A549 (cell line): ENCODE results near the gene GPS1. TPM values are rescaled to one million over a fixed set of nuclear protein-coding genes. Genes with fewer than 3 reads are reported as not detected.

Source experiments
- ATAC-seq, 2 experiments: fragments of 200-7000 bp in 1 of 2; fragments of >200 bp in 1 of 2; cut with Nextera tagmentation in 1 of 2; cut with Tn5 transposase in 1 of 2; 3 replicates each; pipeline versions ENCODE4 v1.8.0 to v1.9.1; 2018 to 2020; ENCODE audit warnings: mild to moderate bottlenecking in 1 of 2, moderate library complexity in 1 of 2
- CTCF ChIA-PET: fragments of 300-600 bp; sonication (Branson Sonifier 250); formaldehyde crosslinking; extraction: SDS; loops from one replicate; lab custom pipeline; 2021; ENCODE audit warnings: antibody characterized with exemption, inconsistent platforms; lab: Yijun Ruan, JAX
- POLR2A ChIA-PET: fragments of 350-600 bp; formaldehyde crosslinking; extraction: SDS; loops from one replicate; lab custom pipeline; 2021; ENCODE audit warnings: antibody characterized with exemption, inconsistent platforms; lab: Yijun Ruan, JAX
- DNase-seq, 2 experiments: peaks; one replicate each; pipeline versions ENCODE4 v3.0.0 to v3.0.0-alpha.2; 2011 to 2016; ENCODE audit warnings: low read depth in 1 of 2, low spot score in 1 of 2
- FAIRE-seq: peaks from 2 replicates; lab custom pipeline; 2011; peaks lifted over from hg19 to GRCh38; lab: Jason Lieb, UNC
- H3K27ac ChIP-seq, 2 experiments: fragments of >200 bp; sonication (Bioruptor Twin); formaldehyde crosslinking; 3 replicates each; pipeline ENCODE4 v1.5.1; 2016 to 2017
- H3K4me1 ChIP-seq: fragments of >200 bp; sonication (Bioruptor Twin); formaldehyde crosslinking; 3 replicates; pipeline ENCODE4 v1.6.1; 2016
- H3K4me2 ChIP-seq: fragments of >200 bp; sonication (Bioruptor Twin); formaldehyde crosslinking; 3 replicates; pipeline ENCODE4 v1.6.1; 2016
- H3K4me3 ChIP-seq: fragments of >200 bp; sonication (Bioruptor Twin); formaldehyde crosslinking; 3 replicates; pipeline ENCODE4 v1.5.1; 2016
- H3K9me3 ChIP-seq: fragments of >200 bp; sonication (Bioruptor Twin); formaldehyde crosslinking; 3 replicates; pipeline ENCODE4 v1.6.1; 2016
- CHD2 ChIP-seq: fragments of 150-350 bp; IDR thresholded peaks from 2 replicates; pipeline ENCODE4 v1.6.1; 2014; ENCODE audit warnings: low read length; ENCODE audit not compliant: partially characterized antibody
- EHMT2 ChIP-seq: fragments of 200-600 bp; sonication (generic); IDR thresholded peaks from 2 replicates; pipeline ENCODE4 v1.6.1; 2016; ENCODE audit warnings: antibody characterized with exemption, low read depth, mild to moderate bottlenecking, moderate library complexity
- EP300 ChIP-seq, 2 experiments: fragments of >200 bp; sonication (Bioruptor Twin); formaldehyde crosslinking; IDR thresholded peaks; 2 replicates in 1 of 2; 3 replicates in 1 of 2; pipeline ENCODE4 v1.6.1; 2016 to 2017
- FOXS1 ChIP-seq: fragments of 250-450 bp; sonication (Bioruptor Pico); IDR thresholded peaks from 2 replicates; pipeline ENCODE4 v1.5.0; 2020; ENCODE audit warnings: mild to moderate bottlenecking, moderate library complexity
- HDAC2 ChIP-seq: fragments of 200-600 bp; sonication (generic); IDR thresholded peaks from 2 replicates; pipeline ENCODE4 v1.6.1; 2016
- HOXB5 ChIP-seq: fragments of 250-450 bp; sonication (Bioruptor Pico); IDR thresholded peaks from 2 replicates; pipeline ENCODE4 v1.5.0; 2020; ENCODE audit warnings: mild to moderate bottlenecking, moderate library complexity
- JUN ChIP-seq, 2 experiments: fragments of >200 bp; sonication (Bioruptor Twin); formaldehyde crosslinking; IDR thresholded peaks; 2 replicates in 1 of 2; 3 replicates in 1 of 2; pipeline ENCODE4 v1.6.1; 2016 to 2017
- KDM1A ChIP-seq: fragments of 200-600 bp; sonication (generic); IDR thresholded peaks from 2 replicates; pipeline ENCODE4 v1.6.1; 2016; ENCODE audit warnings: low read depth, mild to moderate bottlenecking
- MAFK ChIP-seq: fragments of 450-650 bp; IDR thresholded peaks from 2 replicates; pipeline ENCODE4 v1.6.1; 2014; ENCODE audit not compliant: partially characterized antibody
- MAZ ChIP-seq: fragments of 150-350 bp; IDR thresholded peaks from 2 replicates; pipeline ENCODE4 v1.6.1; 2014; ENCODE audit warnings: antibody characterized with exemption, low read depth, low read length, borderline replicate concordance
- NFE2L2 ChIP-seq: fragments of 150-350 bp; conservative IDR thresholded peaks from 2 replicates; pipeline ENCODE4 v1.6.1; 2014; ENCODE audit warnings: low read length
- NPAS2 ChIP-seq: fragments of 250-450 bp; sonication (Bioruptor Pico); IDR thresholded peaks from 2 replicates; pipeline ENCODE4 v1.8.0; 2022; ENCODE audit warnings: mild to moderate bottlenecking, moderate library complexity, borderline replicate concordance
- NR3C1 ChIP-seq: fragments of >200 bp; sonication (Bioruptor Twin); formaldehyde crosslinking; IDR thresholded peaks from 3 replicates; pipeline ENCODE4 v1.6.1; 2017
- POLR2A ChIP-seq: IDR thresholded peaks from 2 replicates; pipeline ENCODE4 v1.6.1; 2012; ENCODE audit warnings: mild to moderate bottlenecking, low read length
- RAD21 ChIP-seq, 2 experiments: fragments of >200 bp in 1 of 2; sonication (Bioruptor Twin) in 1 of 2; formaldehyde crosslinking in 1 of 2; IDR thresholded peaks in 1 of 2; conservative IDR thresholded peaks in 1 of 2; 2 replicates in 1 of 2; 3 replicates in 1 of 2; pipeline ENCODE4 v1.6.1; 2012 to 2018; ENCODE audit warnings: inconsistent platforms in 1 of 2
- RFX5 ChIP-seq: fragments of 450-650 bp; IDR thresholded peaks from 2 replicates; pipeline ENCODE4 v1.7.1; 2014; ENCODE audit warnings: antibody characterized with exemption, mild to moderate bottlenecking, moderate library complexity
- TFCP2L1 ChIP-seq: fragments of 250-450 bp; sonication (Bioruptor Pico); IDR thresholded peaks from 2 replicates; pipeline ENCODE4 v1.5.0; 2021; ENCODE audit warnings: mild to moderate bottlenecking
- ZNF302 ChIP-seq: fragments of 250-450 bp; sonication (Bioruptor Pico); IDR thresholded peaks from 2 replicates; pipeline ENCODE4 v1.9.0; 2021; ENCODE audit warnings: inconsistent platforms, mild to moderate bottlenecking, moderate library complexity
- ZSCAN20 ChIP-seq: fragments of 250-450 bp; sonication (Bioruptor Pico); IDR thresholded peaks from 2 replicates; pipeline ENCODE4 v1.8.0; 2022; ENCODE audit warnings: mild to moderate bottlenecking, moderate library complexity
- WGBS: methylation state at CpG from one replicate; pipeline ENCODE4 v1.1.6; 2017; ENCODE audit errors: missing lambda C conversion rate; 5-methylcytosine and 5-hydroxymethylcytosine counted together
- polyA plus RNA-seq, 4 experiments: library from polyadenylated mRNA; depleted of rRNA in 3 of 4; stranded (reverse); fragments of >200 nt; fragmentation: RNase III in 1 of 4; extraction: RNeasy Plus Mini Kit Qiagen cat#74134 plus additional on column Dnase treatment in 1 of 4; gene quantifications; 2 replicates in 3 of 4; 3 replicates in 1 of 4; pipeline ENCODE4 v1.2.3, GENCODE V29; 2011 to 2017
- TF ChIP-seq, protein P1 (sequence below): fragments of >200 bp; sonication (Bioruptor Twin); formaldehyde crosslinking; IDR thresholded peaks from 2 replicates; pipeline ENCODE4 v1.6.1; 2016
- TF ChIP-seq, protein P2 (sequence below): fragments of 250-450 bp; sonication (Bioruptor Pico); IDR thresholded peaks from 2 replicates; pipeline ENCODE4 v1.5.0; 2020; ENCODE audit warnings: low read depth, mild to moderate bottlenecking, moderate library complexity
- TF ChIP-seq, protein P3 (sequence below): IDR thresholded peaks from 2 replicates; pipeline ENCODE4 v1.6.1; 2012
- TF ChIP-seq, protein P4 (sequence below): fragments of >200 bp; sonication (Bioruptor Twin); formaldehyde crosslinking; IDR thresholded peaks from 3 replicates; pipeline ENCODE4 v1.5.1; 2016
- TF ChIP-seq, protein P5 (sequence below): IDR thresholded peaks from 2 replicates; pipeline ENCODE4 v1.6.1; 2012
- TF ChIP-seq, protein P6 (sequence below): fragments of 150-350 bp; IDR thresholded peaks from 2 replicates; pipeline ENCODE4 v1.6.1; 2014; ENCODE audit warnings: low read depth, mild to moderate bottlenecking, low read length
- TF ChIP-seq, protein P7 (sequence below): IDR thresholded peaks from 2 replicates; pipeline ENCODE4 v1.6.1; 2012; ENCODE audit warnings: low read depth, borderline replicate concordance

Gene GPS1
- polyA plus RNA-seq, 2 of the 4 experiments (the other 2 are of a cell fraction): 89.4 to 126 TPM

DNA sequence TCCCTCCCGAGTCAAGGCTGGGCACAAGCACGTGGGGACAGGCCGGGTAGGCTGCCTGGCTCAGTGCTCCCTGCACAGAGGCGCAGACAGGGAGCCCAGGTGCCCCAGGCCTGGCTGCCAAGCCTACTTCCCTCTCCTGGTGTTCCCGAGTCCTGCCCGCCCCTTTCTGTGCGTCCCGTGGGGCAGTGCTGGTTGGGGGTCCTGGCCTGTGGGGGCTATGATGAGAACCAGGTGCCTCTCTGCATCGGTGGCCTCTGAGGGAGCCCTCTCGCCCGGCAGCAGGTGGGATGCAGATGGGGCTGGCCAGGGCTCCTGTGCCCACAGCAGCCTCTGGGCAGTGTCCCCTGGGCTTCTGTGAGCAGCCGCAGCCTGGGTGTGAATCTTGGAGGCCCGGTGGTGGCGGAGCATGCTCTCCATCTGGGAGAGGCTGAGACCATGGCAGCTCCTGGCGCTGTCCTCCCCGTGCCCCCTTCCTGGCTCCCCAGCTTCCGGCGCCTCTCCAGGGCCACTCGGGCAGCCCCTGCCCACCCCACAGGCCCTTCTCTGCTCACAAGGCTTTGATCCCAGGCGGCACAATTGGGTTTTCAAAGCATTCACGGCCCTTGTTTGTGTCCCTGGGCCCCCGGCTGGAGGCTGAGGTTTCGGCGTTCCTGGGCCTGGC, 36.3 kb upstream of the GPS1 start:
- ChIA-PET POLR2A (no interaction called here), CTCF (interaction anchor here (1.0 to 33.2 kb wide), 13 partner anchors 8 to 139 kb away, joined by 3 to 794 read pairs (median 5); partner anchors contain the start of genes MAFG, NOTUM, PYCR1 and RAC3)
- 87% methylated on average over 23 of the region's 24 CpGs for WGBS
- Histone ChIP-seq H3K4me1 (peaks cover 17% of the 10 kb centered on the region; the same call in 2 of the 3 replicates), H3K4me2 (no peak overlapping the region), H3K9me3 (no peaks in the 10 kb centered on the region), H3K27ac (no peak overlapping the region), H3K4me3 (no peak overlapping the region)
- DNase-seq: no peak
- no peak for ATAC-seq
- TF ChIP-seq HOXB5 (CRISPR knock-in tag) (no peak), CHD2 (no peak), EHMT2 (no peak), NFE2L2 (no peak), MAFK (no peak), KDM1A (no peak), NPAS2 (CRISPR knock-in tag) (no peak), HDAC2 (no peak), TFCP2L1 (CRISPR knock-in tag) (no peak)
- TF ChIP-seq, protein P1, sequence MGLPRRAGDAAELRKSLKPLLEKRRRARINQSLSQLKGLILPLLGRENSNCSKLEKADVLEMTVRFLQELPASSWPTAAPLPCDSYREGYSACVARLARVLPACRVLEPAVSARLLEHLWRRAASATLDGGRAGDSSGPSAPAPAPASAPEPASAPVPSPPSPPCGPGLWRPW: no peak
- TF ChIP-seq, protein P2, sequence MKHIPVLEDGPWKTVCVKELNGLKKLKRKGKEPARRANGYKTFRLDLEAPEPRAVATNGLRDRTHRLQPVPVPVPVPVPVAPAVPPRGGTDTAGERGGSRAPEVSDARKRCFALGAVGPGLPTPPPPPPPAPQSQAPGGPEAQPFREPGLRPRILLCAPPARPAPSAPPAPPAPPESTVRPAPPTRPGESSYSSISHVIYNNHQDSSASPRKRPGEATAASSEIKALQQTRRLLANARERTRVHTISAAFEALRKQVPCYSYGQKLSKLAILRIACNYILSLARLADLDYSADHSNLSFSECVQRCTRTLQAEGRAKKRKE (CRISPR knock-in tag): no peak
- TF ChIP-seq, protein P3, sequence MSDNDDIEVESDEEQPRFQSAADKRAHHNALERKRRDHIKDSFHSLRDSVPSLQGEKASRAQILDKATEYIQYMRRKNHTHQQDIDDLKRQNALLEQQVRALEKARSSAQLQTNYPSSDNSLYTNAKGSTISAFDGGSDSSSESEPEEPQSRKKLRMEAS: no peak
- TF ChIP-seq, protein P4, sequence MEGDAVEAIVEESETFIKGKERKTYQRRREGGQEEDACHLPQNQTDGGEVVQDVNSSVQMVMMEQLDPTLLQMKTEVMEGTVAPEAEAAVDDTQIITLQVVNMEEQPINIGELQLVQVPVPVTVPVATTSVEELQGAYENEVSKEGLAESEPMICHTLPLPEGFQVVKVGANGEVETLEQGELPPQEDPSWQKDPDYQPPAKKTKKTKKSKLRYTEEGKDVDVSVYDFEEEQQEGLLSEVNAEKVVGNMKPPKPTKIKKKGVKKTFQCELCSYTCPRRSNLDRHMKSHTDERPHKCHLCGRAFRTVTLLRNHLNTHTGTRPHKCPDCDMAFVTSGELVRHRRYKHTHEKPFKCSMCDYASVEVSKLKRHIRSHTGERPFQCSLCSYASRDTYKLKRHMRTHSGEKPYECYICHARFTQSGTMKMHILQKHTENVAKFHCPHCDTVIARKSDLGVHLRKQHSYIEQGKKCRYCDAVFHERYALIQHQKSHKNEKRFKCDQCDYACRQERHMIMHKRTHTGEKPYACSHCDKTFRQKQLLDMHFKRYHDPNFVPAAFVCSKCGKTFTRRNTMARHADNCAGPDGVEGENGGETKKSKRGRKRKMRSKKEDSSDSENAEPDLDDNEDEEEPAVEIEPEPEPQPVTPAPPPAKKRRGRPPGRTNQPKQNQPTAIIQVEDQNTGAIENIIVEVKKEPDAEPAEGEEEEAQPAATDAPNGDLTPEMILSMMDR: no peak
- no peak for FAIRE-seq

DNA sequence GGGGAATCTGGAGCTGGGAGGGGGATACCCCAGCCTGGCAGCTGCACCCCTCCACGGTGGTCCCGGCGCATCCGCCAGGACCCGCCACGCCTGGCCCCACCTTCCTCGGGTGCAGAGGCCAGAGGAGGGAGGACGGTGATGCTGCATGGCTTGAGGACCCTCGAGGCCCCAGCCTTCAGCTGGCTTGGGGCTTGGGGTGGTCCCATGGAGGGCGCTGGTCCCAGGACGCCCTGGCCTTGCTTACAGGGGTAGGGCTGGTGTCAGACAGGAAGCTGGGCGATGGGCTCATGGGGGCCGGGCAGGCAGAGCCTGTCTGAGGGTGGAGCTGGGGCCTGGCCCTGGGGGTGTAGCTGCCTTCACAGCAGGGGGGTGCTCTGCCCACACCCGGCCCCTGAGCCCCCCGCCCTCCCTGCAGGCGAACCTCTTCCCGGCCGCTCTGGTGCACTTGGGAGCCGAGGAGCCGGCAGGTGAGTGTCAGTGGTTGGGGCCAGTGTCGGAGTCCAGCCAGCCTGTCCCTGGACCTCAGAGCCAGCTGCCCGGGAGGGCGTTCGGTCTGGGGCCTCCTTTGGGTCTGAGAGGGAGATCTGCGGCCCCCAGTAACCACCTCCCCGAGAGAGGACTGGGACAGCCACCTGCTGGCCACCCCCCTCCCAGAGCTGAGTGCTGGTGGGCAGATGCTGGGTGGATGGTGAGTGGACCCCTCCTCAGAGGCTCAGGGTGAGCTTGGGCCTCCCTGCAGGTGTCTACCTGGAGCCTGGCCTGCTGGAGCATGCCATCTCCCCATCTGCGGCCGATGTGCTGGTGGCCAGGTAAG, 35.4 kb upstream of the GPS1 start:
- Histone ChIP-seq H3K9me3 (no peaks in the 10 kb centered on the region), H3K4me1 (peaks cover 25% of the 10 kb centered on the region), H3K4me2 (no peak overlapping the region), H3K27ac (no peak overlapping the region), H3K4me3 (no peak overlapping the region)
- ATAC-seq: no peak
- no peak for DNase-seq
- POLR2A ChIA-PET: interaction anchor here (0.5 kb wide), 1 partner anchor 19 kb away, joined by 5 read pairs; no protein-coding TSS in a partner anchor
- CTCF ChIA-PET: interaction anchor here (1.0 to 33.2 kb wide), 11 partner anchors 9 to 88 kb away, joined by 3 to 794 read pairs (median 5); partner anchors contain the start of genes MAFG, NOTUM, PYCR1 and RAC3
- TF ChIP-seq FOXS1: no peak
- TF ChIP-seq, protein P5, sequence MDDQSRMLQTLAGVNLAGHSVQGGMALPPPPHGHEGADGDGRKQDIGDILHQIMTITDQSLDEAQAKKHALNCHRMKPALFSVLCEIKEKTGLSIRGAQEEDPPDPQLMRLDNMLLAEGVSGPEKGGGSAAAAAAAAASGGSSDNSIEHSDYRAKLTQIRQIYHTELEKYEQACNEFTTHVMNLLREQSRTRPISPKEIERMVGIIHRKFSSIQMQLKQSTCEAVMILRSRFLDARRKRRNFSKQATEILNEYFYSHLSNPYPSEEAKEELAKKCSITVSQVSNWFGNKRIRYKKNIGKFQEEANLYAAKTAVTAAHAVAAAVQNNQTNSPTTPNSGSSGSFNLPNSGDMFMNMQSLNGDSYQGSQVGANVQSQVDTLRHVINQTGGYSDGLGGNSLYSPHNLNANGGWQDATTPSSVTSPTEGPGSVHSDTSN: no peak
- TF ChIP-seq NPAS2 (CRISPR knock-in tag): no peak
- TF ChIP-seq JUN (IDR thresholded peaks at IDR 0.05): no peak
- TF ChIP-seq NFE2L2: no peak
- no peak for TF ChIP-seq EP300 (IDR thresholded peaks at IDR 0.05)
- TF ChIP-seq, protein P6, sequence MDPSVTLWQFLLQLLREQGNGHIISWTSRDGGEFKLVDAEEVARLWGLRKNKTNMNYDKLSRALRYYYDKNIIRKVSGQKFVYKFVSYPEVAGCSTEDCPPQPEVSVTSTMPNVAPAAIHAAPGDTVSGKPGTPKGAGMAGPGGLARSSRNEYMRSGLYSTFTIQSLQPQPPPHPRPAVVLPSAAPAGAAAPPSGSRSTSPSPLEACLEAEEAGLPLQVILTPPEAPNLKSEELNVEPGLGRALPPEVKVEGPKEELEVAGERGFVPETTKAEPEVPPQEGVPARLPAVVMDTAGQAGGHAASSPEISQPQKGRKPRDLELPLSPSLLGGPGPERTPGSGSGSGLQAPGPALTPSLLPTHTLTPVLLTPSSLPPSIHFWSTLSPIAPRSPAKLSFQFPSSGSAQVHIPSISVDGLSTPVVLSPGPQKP: no peak
- no peak for TF ChIP-seq RAD21 (conservative IDR thresholded peaks at IDR 0.05 in 1 of 2, IDR thresholded peaks at IDR 0.05 in 1 of 2)
- TF ChIP-seq POLR2A: no peak
- TF ChIP-seq HOXB5 (CRISPR knock-in tag): no peak
- TF ChIP-seq KDM1A: no peak
- TF ChIP-seq ZNF302 (CRISPR knock-in tag): no peak
- no peak for TF ChIP-seq EHMT2
- no peak for TF ChIP-seq ZSCAN20 (CRISPR knock-in tag)
- TF ChIP-seq RFX5: no peak
- TF ChIP-seq MAZ: no peak
- no peak for TF ChIP-seq NR3C1
- no peak for TF ChIP-seq CHD2
- TF ChIP-seq, protein P7, sequence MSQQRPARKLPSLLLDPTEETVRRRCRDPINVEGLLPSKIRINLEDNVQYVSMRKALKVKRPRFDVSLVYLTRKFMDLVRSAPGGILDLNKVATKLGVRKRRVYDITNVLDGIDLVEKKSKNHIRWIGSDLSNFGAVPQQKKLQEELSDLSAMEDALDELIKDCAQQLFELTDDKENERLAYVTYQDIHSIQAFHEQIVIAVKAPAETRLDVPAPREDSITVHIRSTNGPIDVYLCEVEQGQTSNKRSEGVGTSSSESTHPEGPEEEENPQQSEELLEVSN: no peak
- WGBS: 87% methylated on average over 12 of the region's 28 CpGs
- FAIRE-seq: no peak
